Astrocyte (in vitro differentiated cells and primary cell): ENCODE data around the gene SELENOP.
"Not testable (repeated sequence)": the region's sequence is repeated elsewhere in the genome, so short reads cannot be mapped to it uniquely, and the experiment has no call there.

Experiments used
- EZH2 ChIP-seq: IDR thresholded peaks from 2 replicates; pipeline ENCODE4 v1.6.1; 2012; ENCODE audit warnings: mild to moderate bottlenecking, low read length, inconsistent platforms; ENCODE audit not compliant: insufficient read depth
- TF ChIP-seq, protein P1 (sequence below): IDR thresholded peaks from 2 replicates; pipeline ENCODE4 v1.5.1; 2011; ENCODE audit warnings: low read depth, mild to moderate bottlenecking, inconsistent platforms, low read length, moderate library complexity; ENCODE audit not compliant: insufficient read depth

DNA sequence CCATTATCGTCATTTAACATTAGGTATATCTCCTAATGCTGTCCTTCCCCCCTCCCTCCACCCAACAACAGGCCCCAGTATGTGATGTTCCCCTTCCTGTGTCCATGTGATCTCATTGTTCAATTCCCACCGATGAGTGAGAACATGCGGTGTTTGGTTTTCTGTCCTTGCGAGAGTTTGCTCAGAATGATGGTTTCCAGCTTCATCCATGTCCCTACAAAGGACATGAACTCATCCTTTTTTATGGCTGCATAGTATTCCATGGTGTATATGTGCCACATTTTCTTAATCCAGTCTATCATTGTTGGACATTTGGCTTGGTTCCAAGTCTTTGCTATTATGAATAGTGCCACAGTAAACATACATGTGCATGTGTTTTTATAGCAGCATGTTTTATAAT lies 32.7 kb upstream of the SELENOP start:
- TF ChIP-seq, protein P1, sequence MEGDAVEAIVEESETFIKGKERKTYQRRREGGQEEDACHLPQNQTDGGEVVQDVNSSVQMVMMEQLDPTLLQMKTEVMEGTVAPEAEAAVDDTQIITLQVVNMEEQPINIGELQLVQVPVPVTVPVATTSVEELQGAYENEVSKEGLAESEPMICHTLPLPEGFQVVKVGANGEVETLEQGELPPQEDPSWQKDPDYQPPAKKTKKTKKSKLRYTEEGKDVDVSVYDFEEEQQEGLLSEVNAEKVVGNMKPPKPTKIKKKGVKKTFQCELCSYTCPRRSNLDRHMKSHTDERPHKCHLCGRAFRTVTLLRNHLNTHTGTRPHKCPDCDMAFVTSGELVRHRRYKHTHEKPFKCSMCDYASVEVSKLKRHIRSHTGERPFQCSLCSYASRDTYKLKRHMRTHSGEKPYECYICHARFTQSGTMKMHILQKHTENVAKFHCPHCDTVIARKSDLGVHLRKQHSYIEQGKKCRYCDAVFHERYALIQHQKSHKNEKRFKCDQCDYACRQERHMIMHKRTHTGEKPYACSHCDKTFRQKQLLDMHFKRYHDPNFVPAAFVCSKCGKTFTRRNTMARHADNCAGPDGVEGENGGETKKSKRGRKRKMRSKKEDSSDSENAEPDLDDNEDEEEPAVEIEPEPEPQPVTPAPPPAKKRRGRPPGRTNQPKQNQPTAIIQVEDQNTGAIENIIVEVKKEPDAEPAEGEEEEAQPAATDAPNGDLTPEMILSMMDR = not testable (repeated sequence)
- not testable (repeated sequence) for TF ChIP-seq EZH2
